K562 (cell line): ENCODE data around the gene CD300LB.

Experiments used
- ATF3 ChIP-seq, 2 experiments: fragments of 450-650 bp in 1 of 2; sonication (generic) in 1 of 2; formaldehyde crosslinking in 1 of 2; IDR thresholded peaks in 1 of 2; conservative IDR thresholded peaks in 1 of 2; 2 replicates each; pipeline versions ENCODE4 v1.6.1 to v1.8.1; 2016 to 2023; ENCODE audit warnings: mild to moderate bottlenecking in 2 of 2, moderate library complexity in 2 of 2, inconsistent platforms in 1 of 2, missing genetic modification reagents in 1 of 2
- CBX3 ChIP-seq, 2 experiments: IDR thresholded peaks; 1 replicate in 1 of 2; 2 replicates in 1 of 2; pipeline ENCODE4 v1.6.1; 2012; ENCODE audit warnings: inconsistent platforms in 2 of 2, low read length in 2 of 2, borderline replicate concordance in 1 of 2, control low read depth in 1 of 2
- CHD1 ChIP-seq: fragments of 200-600 bp; sonication (generic); IDR thresholded peaks from one replicate; pipeline ENCODE4 v1.6.1; 2012; ENCODE audit warnings: mild to moderate bottlenecking, moderate library complexity, low read length, inconsistent platforms
- CREB3 ChIP-seq: fragments of 450-650 bp; conservative IDR thresholded peaks from 2 replicates; pipeline ENCODE4 v1.6.1; 2016; ENCODE audit warnings: missing genetic modification characterization, low read depth, mild to moderate bottlenecking, missing compliant biosample characterization, moderate library complexity
- ERF ChIP-seq: fragments of 450-650 bp; formaldehyde crosslinking; IDR thresholded peaks from 2 replicates; pipeline ENCODE4 v1.4.0; 2020; ENCODE audit warnings: mild to moderate bottlenecking, mixed read lengths
- MXI1 ChIP-seq: IDR thresholded peaks from 2 replicates; pipeline ENCODE4 v1.6.1; 2011; ENCODE audit warnings: low read depth, mild to moderate bottlenecking, improper control_type of control experiment, low read length
- MYC ChIP-seq, 2 experiments: fragments of 250-450 bp in 1 of 2; sonication (Bioruptor Pico) in 1 of 2; IDR thresholded peaks; 2 replicates each; pipeline versions ENCODE4 v1.5.1 to v1.6.1; 2012 to 2021; ENCODE audit warnings: low read depth in 2 of 2, borderline replicate concordance in 1 of 2, improper control_type of control experiment in 1 of 2, low read length in 1 of 2, mild to moderate bottlenecking in 1 of 2, moderate library complexity in 1 of 2
- NBN ChIP-seq: fragments of 450-650 bp; IDR thresholded peaks from 2 replicates; pipeline ENCODE4 v1.6.1; 2016; ENCODE audit warnings: low read depth, mild to moderate bottlenecking
- NR3C1 ChIP-seq: sonication (generic); formaldehyde crosslinking; IDR thresholded peaks from 2 replicates; pipeline ENCODE4 v1.8.1; 2022; ENCODE audit warnings: missing genetic modification reagents
- RAD21 ChIP-seq, 2 experiments: fragments of 250-450 bp in 1 of 2; fragments of 450-650 bp in 1 of 2; sonication (Bioruptor Pico) in 1 of 2; formaldehyde crosslinking in 1 of 2; IDR thresholded peaks in 1 of 2; conservative IDR thresholded peaks in 1 of 2; 2 replicates each; pipeline versions ENCODE4 v1.4.0 to v1.8.0; 2020 to 2022; ENCODE audit warnings: mild to moderate bottlenecking in 2 of 2, moderate library complexity in 1 of 2
- SIX5 ChIP-seq, 2 experiments: IDR thresholded peaks; 2 replicates each; pipeline ENCODE4 v1.6.1; 2011; ENCODE audit warnings: low read length in 2 of 2, borderline replicate concordance in 1 of 2, low read depth in 1 of 2, mild to moderate bottlenecking in 1 of 2, moderate library complexity in 1 of 2; ENCODE audit not compliant: insufficient read depth in 1 of 2
- SLC30A9 ChIP-seq: fragments of 250-450 bp; sonication (Bioruptor Pico); IDR thresholded peaks from 2 replicates; pipeline ENCODE4 v1.8.0; 2022; ENCODE audit warnings: mild to moderate bottlenecking, moderate library complexity
- ZBTB2 ChIP-seq: fragments of 450-650 bp; IDR thresholded peaks from 2 replicates; pipeline ENCODE4 v1.6.1; 2016; ENCODE audit warnings: antibody characterized with exemption

GRCh38 chr17:74515941-74516340, 15.3 kb downstream of the CD300LB start:
- TF ChIP-seq MXI1: no peak
- TF ChIP-seq ERF (CRISPR knock-in tag): no peak
- no peak for TF ChIP-seq SIX5 (IDR thresholded peaks at IDR 0.05; ENCODE audit: borderline replicate concordance in 1 of 2, insufficient read depth in 1 of 2, low read depth in 1 of 2, low read length in 2 of 2)
- no peak for TF ChIP-seq MYC (IDR thresholded peaks at IDR 0.05; ENCODE audit: low read depth, low read length)
- TF ChIP-seq MYC (CRISPR knock-in tag; IDR thresholded peaks at IDR 0.05; ENCODE audit: borderline replicate concordance, low read depth): no peak
- no peak for TF ChIP-seq ATF3 (IDR thresholded peaks at IDR 0.05)
- TF ChIP-seq ATF3 (CRISPR knock-in tag; conservative IDR thresholded peaks at IDR 0.05): no peak
- TF ChIP-seq NR3C1: no peak
- no peak for TF ChIP-seq ZBTB2
- TF ChIP-seq CHD1: no peak
- TF ChIP-seq CREB3 (tag): no peak
- no peak for TF ChIP-seq RAD21 (CRISPR knock-in tag; conservative IDR thresholded peaks at IDR 0.05 in 1 of 2, IDR thresholded peaks at IDR 0.05 in 1 of 2)
- no peak for TF ChIP-seq SLC30A9 (CRISPR knock-in tag)
- no peak for TF ChIP-seq NBN
- TF ChIP-seq CBX3 (IDR thresholded peaks at IDR 0.05; ENCODE audit: borderline replicate concordance in 1 of 2, low read length in 2 of 2): no peak
